ENCODE measurements around the gene CFAP57. TPM values are rescaled to one million over a fixed set of nuclear protein-coding genes. Genes with fewer than 3 reads are reported as not detected.

The CFAP57 gene
- total RNA-seq, 1 experiment from 2014 or later, result 0.44 TPM

DNA sequence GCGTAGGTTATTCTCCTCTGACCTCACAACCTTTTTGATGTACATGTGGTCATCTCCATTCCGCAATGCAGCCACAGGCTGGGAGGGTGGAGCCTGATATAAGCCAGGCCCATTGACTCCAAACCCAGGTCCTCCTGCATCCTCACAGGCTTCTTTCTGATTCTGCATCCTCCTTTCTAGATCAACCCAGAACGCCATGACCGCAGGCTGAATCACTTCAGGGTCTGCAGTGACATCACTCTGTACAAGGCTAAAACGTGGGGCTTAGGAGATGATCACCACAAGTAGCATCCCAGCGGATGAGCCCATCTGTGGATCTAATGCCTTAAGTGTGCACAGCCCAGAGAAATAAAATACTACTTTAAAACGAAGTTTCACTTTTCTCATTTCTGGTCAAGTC lies 16.1 kb upstream of the CFAP57 start:
- BruUV-seq (replicated peaks), result no TSS peak
- CTCF ChIA-PET, result no interaction called here
- peaks cover 10% of the 10 kb centered on the region for H3K36me3 Mint-ChIP-seq (ENCODE audit: insufficient read depth, unreplicated experiment)
- peaks cover 5% of the 10 kb centered on the region for H3K4me1 Mint-ChIP-seq (ENCODE audit: insufficient read depth, unreplicated experiment)
- DNase-seq (ENCODE audit: unreplicated experiment), result no peak
- intact Hi-C loops (cut with micrococcal nuclease), result no loop called here
- no peak overlapping the region for H3K27ac Mint-ChIP-seq (ENCODE audit: low read depth, unreplicated experiment)
- POLR2A ChIA-PET, result interaction anchor here (1.2 kb wide), 1 partner anchor 71 kb away, joined by 3 read pairs; no protein-coding TSS in a partner anchor
- TF ChIP-seq, protein P1, sequence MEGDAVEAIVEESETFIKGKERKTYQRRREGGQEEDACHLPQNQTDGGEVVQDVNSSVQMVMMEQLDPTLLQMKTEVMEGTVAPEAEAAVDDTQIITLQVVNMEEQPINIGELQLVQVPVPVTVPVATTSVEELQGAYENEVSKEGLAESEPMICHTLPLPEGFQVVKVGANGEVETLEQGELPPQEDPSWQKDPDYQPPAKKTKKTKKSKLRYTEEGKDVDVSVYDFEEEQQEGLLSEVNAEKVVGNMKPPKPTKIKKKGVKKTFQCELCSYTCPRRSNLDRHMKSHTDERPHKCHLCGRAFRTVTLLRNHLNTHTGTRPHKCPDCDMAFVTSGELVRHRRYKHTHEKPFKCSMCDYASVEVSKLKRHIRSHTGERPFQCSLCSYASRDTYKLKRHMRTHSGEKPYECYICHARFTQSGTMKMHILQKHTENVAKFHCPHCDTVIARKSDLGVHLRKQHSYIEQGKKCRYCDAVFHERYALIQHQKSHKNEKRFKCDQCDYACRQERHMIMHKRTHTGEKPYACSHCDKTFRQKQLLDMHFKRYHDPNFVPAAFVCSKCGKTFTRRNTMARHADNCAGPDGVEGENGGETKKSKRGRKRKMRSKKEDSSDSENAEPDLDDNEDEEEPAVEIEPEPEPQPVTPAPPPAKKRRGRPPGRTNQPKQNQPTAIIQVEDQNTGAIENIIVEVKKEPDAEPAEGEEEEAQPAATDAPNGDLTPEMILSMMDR (IDR thresholded peaks at IDR 0.05; ENCODE audit: unreplicated experiment), result no peak
- no peak overlapping the region for H3K4me3 Mint-ChIP-seq (ENCODE audit: unreplicated experiment)
- H3K27me3 Mint-ChIP-seq (ENCODE audit: insufficient read depth, unreplicated experiment), result no peaks in the 10 kb centered on the region
- no peaks in the 10 kb centered on the region for H3K9me3 Mint-ChIP-seq (ENCODE audit: unreplicated experiment)

DNA sequence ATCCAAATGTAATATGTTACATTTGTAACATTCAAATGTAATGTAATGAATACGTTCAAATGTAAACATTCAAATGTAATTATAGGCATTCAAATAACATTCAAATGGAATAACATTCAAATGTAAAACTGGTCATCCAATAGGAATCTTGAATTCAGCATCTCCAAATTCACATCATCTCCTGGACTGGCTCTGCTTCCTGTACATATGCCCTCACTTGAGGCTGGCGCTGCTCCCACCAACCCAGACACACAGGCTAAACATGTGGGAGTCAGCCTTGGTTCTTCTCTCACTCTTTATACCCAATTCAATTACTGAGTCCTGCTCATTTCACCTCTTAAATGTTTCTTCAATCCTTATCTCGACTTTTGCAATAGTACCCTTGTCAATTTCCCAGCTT lies 7.0 kb upstream of the CFAP57 start:
- H3K36me3 Mint-ChIP-seq (ENCODE audit: insufficient read depth, unreplicated experiment), result peaks cover 65% of the 10 kb centered on the region
- intact Hi-C loops (cut with micrococcal nuclease), result no loop called here
- H3K27ac Mint-ChIP-seq (ENCODE audit: low read depth, unreplicated experiment), result no peak overlapping the region
- TF ChIP-seq, protein P1 (IDR thresholded peaks at IDR 0.05; ENCODE audit: unreplicated experiment), result no peak
- no peaks in the 10 kb centered on the region for H3K9me3 Mint-ChIP-seq (ENCODE audit: unreplicated experiment)
- no peaks in the 10 kb centered on the region for H3K4me1 Mint-ChIP-seq (ENCODE audit: insufficient read depth, unreplicated experiment)
- ChIA-PET POLR2A (no interaction called here), CTCF (interaction anchor here (0.6 kb wide), 1 partner anchor 244 kb away, joined by 4 read pairs; no protein-coding TSS in a partner anchor)
- no peak overlapping the region for H3K4me3 Mint-ChIP-seq (ENCODE audit: unreplicated experiment)
- no TSS peak for BruUV-seq (replicated peaks)
- H3K27me3 Mint-ChIP-seq (ENCODE audit: insufficient read depth, unreplicated experiment), result no peaks in the 10 kb centered on the region
- no peak for DNase-seq (ENCODE audit: unreplicated experiment)

DNA sequence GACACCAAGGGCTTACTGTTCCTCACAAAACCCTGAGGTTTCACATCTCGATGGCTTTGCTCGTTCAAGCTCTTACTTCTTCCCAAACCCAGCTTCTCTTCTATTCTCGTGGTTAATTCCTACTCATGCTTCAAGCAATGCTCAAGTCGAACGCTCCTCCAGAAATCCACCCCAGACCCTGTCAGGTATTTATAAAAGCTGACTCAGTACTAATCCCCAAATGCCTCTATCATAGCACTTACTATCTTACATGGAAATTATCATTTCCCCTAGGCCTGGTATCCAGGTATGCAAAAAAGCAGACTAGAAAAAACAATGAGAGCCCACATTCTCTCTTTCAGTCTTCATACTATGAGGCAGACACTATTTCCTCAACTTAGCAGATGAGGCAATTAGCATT lies 6.4 kb upstream of the CFAP57 start:
- Mint-ChIP-seq H3K4me1 (ENCODE audit: insufficient read depth, unreplicated experiment) (no peaks in the 10 kb centered on the region), H3K36me3 (ENCODE audit: insufficient read depth, unreplicated experiment) (peaks cover 70% of the 10 kb centered on the region), H3K9me3 (ENCODE audit: unreplicated experiment) (no peaks in the 10 kb centered on the region), H3K27me3 (ENCODE audit: insufficient read depth, unreplicated experiment) (no peaks in the 10 kb centered on the region), H3K4me3 (ENCODE audit: unreplicated experiment) (no peak overlapping the region), H3K27ac (ENCODE audit: low read depth, unreplicated experiment) (no peak overlapping the region)
- intact Hi-C loops (cut with micrococcal nuclease), result no loop called here
- no TSS peak for BruUV-seq (replicated peaks)
- TF ChIP-seq, protein P1 (IDR thresholded peaks at IDR 0.05; ENCODE audit: unreplicated experiment), result no peak
- ChIA-PET CTCF (interaction anchor here (0.6 kb wide), 1 partner anchor 244 kb away, joined by 4 read pairs; no protein-coding TSS in a partner anchor), POLR2A (no interaction called here)
- DNase-seq (ENCODE audit: unreplicated experiment), result no peak

DNA sequence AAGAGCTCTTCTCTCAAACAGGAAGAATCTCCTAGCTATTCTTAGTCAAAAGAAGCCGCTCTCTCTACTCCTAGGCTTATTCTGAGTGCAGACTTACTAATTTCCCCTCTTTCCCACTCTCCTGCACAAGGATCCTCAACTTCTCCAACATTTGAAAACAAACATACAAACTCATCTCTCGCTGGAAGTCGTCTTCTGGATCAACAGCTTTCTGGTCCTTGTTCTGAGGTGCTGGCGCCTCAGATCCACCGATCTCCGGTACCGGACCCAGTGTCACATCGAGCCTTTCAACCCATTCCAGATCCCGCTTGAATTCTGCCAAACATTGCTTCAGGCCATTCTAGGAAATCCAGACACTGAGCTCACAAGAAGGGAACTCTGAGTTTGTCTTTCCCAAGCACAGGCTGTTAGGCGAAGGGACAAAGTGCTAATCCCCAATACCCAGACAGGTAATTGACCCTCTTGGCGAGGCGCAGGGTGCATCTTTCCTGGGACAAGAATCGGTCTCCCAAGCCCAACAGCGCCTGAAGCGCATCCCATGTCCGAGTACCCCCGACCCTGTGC lies 736 bp upstream of the CFAP57 start:
- ChIA-PET POLR2A (interaction anchor here (0.7 to 2.8 kb wide), 13 partner anchors 9 to 490 kb away, joined by 3 to 20 read pairs (median 4); partner anchors contain the start of genes C1orf50, MED8, P3H1 and SZT2), CTCF (interaction anchor here (0.6 to 1.6 kb wide), 5 partner anchors 34 to 248 kb away, joined by 3 to 5 read pairs (median 3); partner anchors contain the start of gene C1orf210)
- H3K4me3 Mint-ChIP-seq (ENCODE audit: unreplicated experiment), result peak overlapping the region; percentile 94
- peak overlapping the region; percentile 96 for H3K27ac Mint-ChIP-seq (ENCODE audit: low read depth, unreplicated experiment)
- TF ChIP-seq, protein P1 (IDR thresholded peaks at IDR 0.05; ENCODE audit: unreplicated experiment), result no peak
- no peaks in the 10 kb centered on the region for H3K4me1 Mint-ChIP-seq (ENCODE audit: insufficient read depth, unreplicated experiment)
- H3K9me3 Mint-ChIP-seq (ENCODE audit: unreplicated experiment), result no peaks in the 10 kb centered on the region
- BruUV-seq (replicated peaks), result no TSS peak
- no peaks in the 10 kb centered on the region for H3K27me3 Mint-ChIP-seq (ENCODE audit: insufficient read depth, unreplicated experiment)
- intact Hi-C loops (cut with micrococcal nuclease), result no loop called here
- H3K36me3 Mint-ChIP-seq (ENCODE audit: insufficient read depth, unreplicated experiment), result peaks cover 41% of the 10 kb centered on the region
- no peak for DNase-seq (ENCODE audit: unreplicated experiment)
